Smooth muscle cell (in vitro differentiated cells): ENCODE measurements around the gene PLCH2. TPM values are rescaled to one million over a fixed set of nuclear protein-coding genes. Genes with fewer than 3 reads are reported as not detected.

Experiments used
- DNase-seq: peaks from one replicate; lab custom pipeline; 2025; ENCODE audit not compliant: unreplicated experiment; lab: John Stamatoyannopoulos, UW
- H2AFZ ChIP-seq: fragments of 200-600 bp; sonication (generic); 2 replicates; pipeline ENCODE4 v1.6.0; 2016; ENCODE audit warnings: antibody characterized with exemption, low read depth, mild to moderate bottlenecking
- H3F3A ChIP-seq: fragments of 200-600 bp; sonication (generic); 2 replicates; pipeline ENCODE4 v1.6.0; 2017; ENCODE audit warnings: antibody characterized with exemption, low read depth
- H3K27ac ChIP-seq: fragments of 200-600 bp; sonication (generic); 2 replicates; pipeline ENCODE4 v1.5.1; 2016; ENCODE audit warnings: low read depth, mild to moderate bottlenecking
- H3K27me3 ChIP-seq: fragments of 200-600 bp; sonication (generic); 2 replicates; pipeline ENCODE4 v1.6.1; 2016; ENCODE audit warnings: low read depth, mild to moderate bottlenecking
- H3K36me3 ChIP-seq: fragments of 200-600 bp; sonication (generic); 2 replicates; pipeline ENCODE4 v1.5.1; 2016; ENCODE audit warnings: low read depth
- H3K4me1 ChIP-seq: fragments of 200-600 bp; sonication (generic); 2 replicates; pipeline ENCODE4 v1.5.1; 2016; ENCODE audit warnings: low read depth
- H3K4me2 ChIP-seq: fragments of 200-600 bp; sonication (generic); 2 replicates; pipeline ENCODE4 v1.6.0; 2016; ENCODE audit warnings: mild to moderate bottlenecking
- H3K4me3 ChIP-seq: fragments of 200-600 bp; sonication (generic); 2 replicates; pipeline ENCODE4 v1.5.1; 2016; ENCODE audit warnings: mild to moderate bottlenecking
- H3K79me2 ChIP-seq: fragments of 200-600 bp; sonication (generic); 2 replicates; pipeline ENCODE4 v1.6.0; 2016; ENCODE audit warnings: low read depth, mild to moderate bottlenecking
- H3K9ac ChIP-seq: fragments of 200-600 bp; sonication (generic); 2 replicates; pipeline ENCODE4 v1.6.0; 2016; ENCODE audit warnings: low read depth
- H3K9me3 ChIP-seq: fragments of 200-600 bp; sonication (generic); replicated peaks from 2 replicates; pipeline ENCODE4 v1.5.1; 2016; ENCODE audit warnings: low read depth
- H4K20me1 ChIP-seq: fragments of 200-600 bp; sonication (generic); 2 replicates; pipeline ENCODE4 v1.6.0; 2016; ENCODE audit warnings: low read depth
- WGBS: methylation state at CpG from one replicate; pipeline ENCODE4 v1.1.7; 2016; ENCODE audit warnings: low lambda C conversion rate; 5-methylcytosine and 5-hydroxymethylcytosine counted together
- polyA plus RNA-seq: library from polyadenylated mRNA; unstranded; fragments of >200 nt; fragmentation: Nextera tagmentation; extraction: Ambion mirVana; gene quantifications from 2 replicates; pipeline ENCODE4 v1.2.1, GENCODE V29; 2016
- total RNA-seq: library from RNA; depleted of rRNA; stranded (reverse); fragments of >200 nt; gene quantifications from 2 replicates; pipeline ENCODE4 v1.2.3, GENCODE V29; 2014
- TF ChIP-seq, protein P1 (sequence below): fragments of 200-600 bp; sonication (generic); IDR thresholded peaks from 2 replicates; pipeline ENCODE4 v1.5.1; 2017; ENCODE audit warnings: borderline replicate concordance, mild to moderate bottlenecking, antibody characterized with exemption; ENCODE audit not compliant: insufficient read depth, poor library complexity, severe bottlenecking

PLCH2 gene
- total and polyA plus RNA-seq, 2 experiments from 2014 or later = 0.09 to 0.13 TPM

DNA sequence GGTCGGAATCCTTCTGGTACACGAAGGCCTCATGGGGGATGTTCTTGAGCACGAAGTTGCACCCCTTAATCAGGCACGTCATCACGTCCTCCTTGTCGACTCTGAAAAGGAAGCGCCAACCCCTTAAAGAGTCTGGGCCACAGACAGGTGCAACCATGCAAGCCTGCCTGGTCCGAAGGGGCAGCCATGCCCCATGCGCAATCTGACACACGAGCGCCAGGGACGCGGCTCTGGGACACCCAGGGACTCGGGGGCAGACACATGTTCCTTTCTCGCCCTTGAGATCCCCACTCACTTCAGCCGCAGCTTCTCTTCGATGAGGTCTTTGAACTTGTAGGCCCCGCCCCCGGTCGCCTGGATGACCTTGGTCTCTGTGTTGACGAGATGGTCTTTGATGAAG, 44.7 kb downstream of the PLCH2 start:
- peaks cover 71% of the 10 kb centered on the region for H4K20me1 ChIP-seq
- H3K4me1 ChIP-seq = peaks cover 7% of the 10 kb centered on the region
- no peaks in the 10 kb centered on the region for H3K27me3 ChIP-seq
- no peak overlapping the region for H3K9ac ChIP-seq
- peaks cover 40% of the 10 kb centered on the region for H3K79me2 ChIP-seq
- WGBS = 98% methylated on average over 21 of the region's 21 CpGs
- H3K27ac ChIP-seq = no peak overlapping the region
- H3F3A ChIP-seq = no peaks in the 10 kb centered on the region
- no peaks in the 10 kb centered on the region for H3K9me3 ChIP-seq
- TF ChIP-seq, protein P1, sequence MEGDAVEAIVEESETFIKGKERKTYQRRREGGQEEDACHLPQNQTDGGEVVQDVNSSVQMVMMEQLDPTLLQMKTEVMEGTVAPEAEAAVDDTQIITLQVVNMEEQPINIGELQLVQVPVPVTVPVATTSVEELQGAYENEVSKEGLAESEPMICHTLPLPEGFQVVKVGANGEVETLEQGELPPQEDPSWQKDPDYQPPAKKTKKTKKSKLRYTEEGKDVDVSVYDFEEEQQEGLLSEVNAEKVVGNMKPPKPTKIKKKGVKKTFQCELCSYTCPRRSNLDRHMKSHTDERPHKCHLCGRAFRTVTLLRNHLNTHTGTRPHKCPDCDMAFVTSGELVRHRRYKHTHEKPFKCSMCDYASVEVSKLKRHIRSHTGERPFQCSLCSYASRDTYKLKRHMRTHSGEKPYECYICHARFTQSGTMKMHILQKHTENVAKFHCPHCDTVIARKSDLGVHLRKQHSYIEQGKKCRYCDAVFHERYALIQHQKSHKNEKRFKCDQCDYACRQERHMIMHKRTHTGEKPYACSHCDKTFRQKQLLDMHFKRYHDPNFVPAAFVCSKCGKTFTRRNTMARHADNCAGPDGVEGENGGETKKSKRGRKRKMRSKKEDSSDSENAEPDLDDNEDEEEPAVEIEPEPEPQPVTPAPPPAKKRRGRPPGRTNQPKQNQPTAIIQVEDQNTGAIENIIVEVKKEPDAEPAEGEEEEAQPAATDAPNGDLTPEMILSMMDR = no peak
- H3K36me3 ChIP-seq = no peaks in the 10 kb centered on the region
- H3K4me2 ChIP-seq = no peak overlapping the region
- no peak for DNase-seq
- H2AFZ ChIP-seq = no peak overlapping the region
- no peak overlapping the region for H3K4me3 ChIP-seq

DNA sequence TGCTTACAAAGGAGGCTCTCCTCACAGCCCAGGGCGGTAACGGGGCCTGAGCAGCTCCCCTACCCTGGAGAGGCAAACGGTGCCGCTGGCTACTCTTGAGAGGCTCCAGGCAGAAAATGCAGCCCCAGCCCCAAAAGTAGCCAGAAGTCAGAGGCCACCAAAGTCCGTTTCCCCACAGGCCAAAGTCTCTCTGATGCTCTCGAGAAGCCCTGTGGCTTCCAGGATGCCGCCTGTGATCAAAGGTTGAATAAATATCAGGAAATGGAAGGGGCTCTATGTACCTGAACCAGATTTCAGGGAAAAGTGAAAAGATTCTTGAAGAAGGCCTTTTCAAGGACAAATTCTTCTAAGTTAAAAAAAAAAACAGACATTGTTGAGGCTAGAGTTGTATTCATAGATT, 46.1 kb downstream of the PLCH2 start:
- no peak overlapping the region for H3K4me2 ChIP-seq
- no peak overlapping the region for H3K9ac ChIP-seq
- TF ChIP-seq, protein P1 = no peak
- H3K79me2 ChIP-seq = peaks cover 42% of the 10 kb centered on the region
- no peaks in the 10 kb centered on the region for H3K27me3 ChIP-seq
- H3K9me3 ChIP-seq = no peaks in the 10 kb centered on the region
- H2AFZ ChIP-seq = no peak overlapping the region
- peaks cover 63% of the 10 kb centered on the region for H4K20me1 ChIP-seq
- H3K4me3 ChIP-seq = no peak overlapping the region
- no peaks in the 10 kb centered on the region for H3K36me3 ChIP-seq
- 93% methylated on average over 7 of the region's 7 CpGs for WGBS
- no peak overlapping the region for H3K27ac ChIP-seq
- no peak for DNase-seq
- H3K4me1 ChIP-seq = peaks cover 11% of the 10 kb centered on the region
- H3F3A ChIP-seq = no peaks in the 10 kb centered on the region

DNA sequence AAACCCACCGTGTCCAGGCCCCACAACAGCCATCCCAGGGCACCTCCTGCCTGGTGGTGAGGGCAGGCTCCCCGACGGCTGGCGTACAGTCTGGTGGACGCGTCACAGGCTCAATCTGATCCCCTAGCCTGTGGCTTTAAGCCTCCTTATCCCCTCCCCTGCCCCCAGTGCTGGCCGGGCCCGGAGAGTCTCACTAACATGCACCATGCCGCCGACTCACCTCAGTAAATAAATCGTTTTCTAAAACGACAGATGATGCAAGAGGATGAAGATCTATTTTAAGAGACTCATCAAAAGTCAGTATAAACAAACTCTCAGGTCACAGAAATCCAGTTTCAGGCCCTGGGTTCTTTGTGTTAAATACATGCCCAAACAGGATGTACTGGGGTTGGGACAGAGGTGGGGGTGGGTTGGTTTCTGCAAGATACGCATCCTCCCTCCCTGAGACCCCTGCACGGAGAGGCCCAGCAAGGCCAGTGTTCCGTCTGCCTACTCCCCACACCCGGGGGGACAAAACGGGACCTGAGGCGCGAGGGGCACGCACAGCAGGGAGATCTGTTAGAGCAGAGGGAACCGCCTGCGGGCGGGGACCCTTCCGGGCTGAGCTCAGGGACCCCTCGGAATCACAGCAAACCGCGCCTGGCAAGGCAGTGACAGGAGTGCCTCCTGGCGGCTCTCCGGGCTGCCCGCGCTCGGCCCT, 47.3 kb downstream of the PLCH2 start:
- Histone ChIP-seq H3K4me2 (peak overlapping the region; percentile 98), H4K20me1 (peaks cover 63% of the 10 kb centered on the region), H3K4me1 (peaks cover 11% of the 10 kb centered on the region), H3K27ac (no peak overlapping the region), H2AFZ (no peak overlapping the region), H3F3A (no peaks in the 10 kb centered on the region), H3K36me3 (no peaks in the 10 kb centered on the region), H3K9me3 (no peaks in the 10 kb centered on the region), H3K4me3 (no peak overlapping the region), H3K79me2 (peaks cover 42% of the 10 kb centered on the region), H3K9ac (no peak overlapping the region), H3K27me3 (peaks cover 8% of the 10 kb centered on the region)
- TF ChIP-seq, protein P1 = no peak
- no peak for DNase-seq
- 73% methylated on average over 32 of the region's 32 CpGs for WGBS
